Measurements from ENCODE around the gene HEXD.
"Not testable (repeated sequence)": the region's sequence is repeated elsewhere in the genome, so short reads cannot be mapped to it uniquely, and the experiment has no call there.

Gene HEXD

DNA sequence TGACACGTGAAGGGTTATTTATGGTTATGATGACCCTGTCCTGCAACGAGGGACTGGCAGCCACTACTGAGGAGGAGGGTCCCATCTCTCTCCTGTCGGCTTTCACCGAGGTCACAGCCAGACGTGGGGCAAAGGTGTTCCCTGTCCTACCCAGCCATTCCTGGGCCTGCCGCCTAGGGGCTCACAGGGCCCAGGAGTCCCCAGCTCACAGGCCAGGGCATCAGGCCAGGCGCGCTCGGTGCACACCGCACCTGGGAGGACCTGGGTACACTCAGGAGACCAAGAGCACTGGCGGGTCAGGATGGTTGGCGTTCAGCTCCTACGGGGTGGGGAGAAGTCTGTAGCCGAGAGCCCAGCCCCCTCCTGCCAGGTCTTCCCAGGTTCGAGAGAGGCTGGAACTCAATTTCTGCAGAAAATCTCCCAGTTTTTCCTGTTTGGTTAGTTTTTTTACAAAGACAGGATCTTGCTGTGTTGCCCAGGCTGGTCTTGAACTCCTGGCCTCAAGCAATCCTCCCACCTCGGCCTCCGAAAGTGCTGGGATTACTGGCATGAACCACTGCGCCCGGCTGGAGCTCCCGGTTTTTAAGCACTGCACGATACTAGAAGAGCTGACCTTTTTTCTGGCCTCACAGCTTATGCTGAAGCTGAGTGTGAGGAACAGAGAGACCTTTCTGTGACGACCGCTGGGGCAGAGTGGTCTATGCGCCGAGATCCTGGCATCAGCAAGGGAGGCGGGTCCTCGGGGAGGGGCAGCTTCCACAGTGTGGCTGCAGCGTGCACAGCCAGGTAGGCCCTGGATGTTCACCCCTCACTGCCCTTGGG is 24.7 kb downstream of the HEXD start:
- no peak for DNase-seq

DNA sequence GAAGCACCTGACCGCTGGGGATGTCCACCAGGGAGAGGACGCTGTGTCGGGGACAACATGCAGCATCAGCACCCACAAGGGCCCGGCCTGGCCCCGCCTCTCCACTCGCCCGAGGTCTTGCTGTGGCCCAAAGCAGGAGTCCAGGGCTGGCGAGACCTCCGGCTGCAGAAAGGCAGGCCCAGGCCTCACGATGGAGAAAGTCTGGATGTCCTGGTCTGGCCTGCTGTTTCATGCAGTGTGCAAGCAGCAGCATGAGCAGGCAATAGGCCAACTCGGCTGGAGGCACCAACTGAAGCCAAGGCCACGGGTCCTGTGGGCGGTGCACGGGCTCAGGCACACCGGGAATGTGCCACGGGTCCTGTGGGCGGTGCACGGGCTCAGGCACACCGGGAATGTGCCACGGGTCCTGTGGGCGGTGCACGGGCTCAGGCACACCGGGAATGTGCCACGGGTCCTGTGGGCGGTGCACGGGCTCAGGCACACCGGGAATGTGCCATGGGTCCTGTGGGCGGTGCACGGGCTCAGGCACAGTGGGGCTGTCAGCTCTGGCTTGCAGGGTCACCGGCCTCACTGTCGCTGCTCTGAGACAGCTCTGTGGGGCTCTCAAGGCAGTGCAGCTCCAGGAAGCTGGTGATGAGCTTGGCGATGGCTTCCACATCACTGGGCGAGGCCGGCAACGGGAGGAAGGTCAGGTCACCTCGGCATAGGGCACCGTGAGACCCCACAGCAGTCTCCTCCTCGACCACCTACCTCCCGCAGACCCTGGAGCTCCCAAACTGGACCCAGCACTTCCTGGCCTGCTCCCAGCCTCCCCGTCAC is 25.5 kb downstream of the HEXD start:
- no peak for DNase-seq

DNA sequence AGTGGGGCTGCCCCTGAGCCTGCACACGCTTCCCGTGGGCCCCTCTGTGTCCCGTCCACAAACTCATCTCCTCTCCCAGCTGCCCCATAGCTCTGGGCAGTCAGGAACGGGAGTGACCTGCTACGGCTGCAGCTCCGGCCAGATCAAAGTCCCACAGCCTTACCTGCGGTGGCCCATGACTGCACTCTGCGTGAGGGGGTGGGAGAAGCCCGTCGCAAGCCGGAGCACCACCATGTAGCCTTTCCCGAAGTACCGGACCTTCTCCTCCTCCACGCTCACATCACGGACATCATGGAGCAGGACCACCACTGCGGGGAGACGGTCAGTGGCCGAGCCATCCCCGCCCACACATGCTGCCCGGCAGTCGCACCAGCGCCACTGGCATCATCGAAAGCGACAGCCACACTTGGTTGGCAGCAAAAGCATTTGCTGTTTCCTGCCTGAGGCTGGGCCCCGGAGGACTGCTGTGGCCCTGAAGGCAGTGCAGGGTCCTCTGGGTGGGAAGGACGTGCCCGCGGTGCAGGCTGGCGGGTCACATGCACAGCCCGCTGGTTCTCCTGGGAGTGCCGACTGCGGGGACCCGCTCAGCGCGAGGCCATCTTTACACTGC is 26.2 kb downstream of the HEXD start:
- no peak for DNase-seq

GRCh38 chr17:82444941-82445521 is 26.9 kb downstream of the HEXD start:
- DNase-seq = no peak

DNA sequence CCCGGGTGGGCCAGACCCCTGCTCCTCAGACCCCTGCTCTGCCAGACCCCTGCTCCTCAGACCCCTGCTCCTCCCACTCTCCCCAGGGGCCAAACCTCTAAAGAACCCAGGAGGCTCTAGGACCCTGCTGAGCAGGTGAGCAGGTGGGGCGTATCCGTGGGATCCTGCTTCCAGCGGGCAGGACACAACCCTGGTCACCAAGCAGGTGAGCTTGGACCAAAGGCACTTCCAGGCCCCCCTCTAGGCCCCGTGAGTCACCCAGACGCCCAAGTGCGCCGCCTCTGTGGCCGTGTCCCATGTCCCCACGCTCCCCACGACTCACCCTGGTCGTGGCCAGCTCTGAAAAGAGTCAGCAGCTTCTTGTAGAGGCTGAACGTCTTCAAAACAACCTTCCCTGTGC is 27.4 kb downstream of the HEXD start:
- DNase-seq = no peak

GRCh38 chr17:82446124-82446523 is 28.0 kb downstream of the HEXD start:
- no peak for DNase-seq

DNA sequence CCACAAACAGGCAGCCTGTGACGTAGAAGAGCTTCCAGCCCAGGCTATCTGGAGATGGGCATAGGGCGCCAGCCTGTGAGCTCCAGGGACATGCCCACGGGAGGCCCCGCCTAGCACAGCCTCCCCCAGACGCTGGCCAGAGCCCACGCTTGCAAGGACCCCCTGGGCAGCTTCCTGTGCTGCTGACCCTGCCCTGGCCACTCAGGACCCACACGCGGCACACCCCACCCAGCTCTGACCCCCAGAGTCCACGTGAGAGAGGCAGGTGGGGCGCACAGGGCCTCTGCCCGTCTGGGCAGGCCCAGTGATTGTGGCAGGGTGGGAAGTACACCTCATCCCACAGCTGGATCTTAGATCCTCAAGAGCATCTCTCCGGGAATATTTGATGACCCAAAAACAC is 28.5 kb downstream of the HEXD start:
- DNase-seq = no peak

DNA sequence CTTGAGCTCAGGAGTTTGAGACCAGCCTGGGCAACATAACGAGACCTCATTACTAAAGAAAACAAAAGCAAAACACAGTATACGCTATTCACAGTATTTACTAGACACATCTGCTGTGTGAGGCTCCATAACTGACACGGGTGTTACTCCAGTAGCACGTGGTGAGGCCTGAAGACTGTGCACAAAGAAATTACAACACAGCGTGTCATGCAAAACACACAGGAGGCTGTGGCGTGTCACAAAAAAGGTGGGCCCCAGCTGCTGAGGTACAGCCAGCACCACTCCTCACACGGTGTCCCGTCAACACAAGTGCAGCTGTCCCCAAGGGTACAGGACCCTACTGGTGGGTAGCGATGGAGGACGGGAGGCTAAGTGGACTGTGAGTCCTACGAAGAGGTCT is 29.7 kb downstream of the HEXD start:
- DNase-seq = no peak

- peak; percentile 84 for DNase-seq
These were observed 31.2 kb downstream of the HEXD start for GRCh38 chr17:82449131-82449882.

DNA sequence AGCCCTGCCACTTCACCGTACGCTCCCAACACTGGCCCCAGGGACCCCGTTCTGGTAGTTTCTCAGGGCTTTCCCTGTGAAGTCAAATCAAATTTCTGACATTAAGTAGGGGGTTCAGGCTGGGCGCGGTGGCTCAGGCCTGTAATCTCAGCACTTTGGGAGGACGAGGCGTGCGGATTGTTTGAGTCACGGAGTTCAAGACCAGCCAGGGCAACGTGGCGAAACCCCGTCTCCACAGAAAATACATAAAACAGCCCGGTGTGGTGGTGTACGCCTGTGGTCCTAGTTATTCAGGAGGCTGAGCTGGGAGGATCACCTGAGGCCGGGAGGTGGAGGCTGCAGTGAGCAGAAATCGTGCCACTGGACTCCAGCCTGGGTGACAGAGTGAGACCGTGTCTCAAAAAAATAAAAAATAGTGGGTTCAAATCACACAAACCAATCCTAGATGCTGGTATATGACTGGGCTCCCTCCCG is 31.8 kb downstream of the HEXD start:
- no peak for DNase-seq

DNA sequence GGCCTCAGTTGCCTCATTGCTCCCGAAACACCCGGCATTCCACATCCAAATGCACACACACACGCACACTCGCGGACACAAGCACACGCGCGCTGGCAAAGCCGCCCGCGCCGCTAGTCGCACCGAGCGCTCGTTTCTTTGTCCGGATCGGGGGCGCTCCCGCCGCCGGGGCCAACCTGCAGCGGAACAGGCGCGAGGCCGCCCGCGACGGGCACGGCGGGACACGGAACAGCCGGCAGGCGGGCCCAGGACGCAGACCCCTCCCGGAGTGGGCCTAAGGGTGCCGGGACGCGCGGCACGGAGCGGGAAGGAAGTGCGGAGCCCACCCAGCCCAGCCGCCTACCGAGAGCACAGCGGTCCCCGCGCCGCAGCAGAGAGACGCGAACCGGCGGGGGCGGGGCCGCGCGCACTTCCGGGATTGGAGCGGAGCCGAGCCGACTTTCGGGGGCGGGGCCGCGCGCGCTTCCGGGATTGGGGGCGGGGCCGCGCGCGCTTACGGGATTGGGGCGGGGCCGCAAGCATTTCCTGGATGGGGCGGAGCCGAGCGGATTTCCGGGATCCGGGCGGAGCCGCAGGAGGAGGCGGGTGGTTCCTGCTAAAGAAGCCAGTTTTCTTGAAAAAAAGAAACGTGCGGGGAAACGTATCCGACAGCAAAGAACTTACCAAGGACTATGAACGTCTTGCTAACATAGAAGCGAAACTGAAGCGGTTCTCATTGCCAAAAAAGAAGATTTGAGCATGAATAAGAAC is 32.4 kb downstream of the HEXD start, which contains the start of gene CYBC1:
Gene CYBC1, minus strand, starts transcription at position 396 of the 750 bp plus-strand sequence. CDS start 1,498 bp downstream, outside the sequence.
- DNase-seq = peak; percentile 98

GRCh38 chr17:82452162-82452561 is 34.0 kb downstream of the HEXD start:
- DNase-seq = no peak

GRCh38 chr17:82453151-82453550 is 35.0 kb downstream of the HEXD start:
- DNase-seq = not testable (repeated sequence)

- DNase-seq = not testable (repeated sequence)
These were observed 35.6 kb downstream of the HEXD start for GRCh38 chr17:82453706-82454105.

DNA sequence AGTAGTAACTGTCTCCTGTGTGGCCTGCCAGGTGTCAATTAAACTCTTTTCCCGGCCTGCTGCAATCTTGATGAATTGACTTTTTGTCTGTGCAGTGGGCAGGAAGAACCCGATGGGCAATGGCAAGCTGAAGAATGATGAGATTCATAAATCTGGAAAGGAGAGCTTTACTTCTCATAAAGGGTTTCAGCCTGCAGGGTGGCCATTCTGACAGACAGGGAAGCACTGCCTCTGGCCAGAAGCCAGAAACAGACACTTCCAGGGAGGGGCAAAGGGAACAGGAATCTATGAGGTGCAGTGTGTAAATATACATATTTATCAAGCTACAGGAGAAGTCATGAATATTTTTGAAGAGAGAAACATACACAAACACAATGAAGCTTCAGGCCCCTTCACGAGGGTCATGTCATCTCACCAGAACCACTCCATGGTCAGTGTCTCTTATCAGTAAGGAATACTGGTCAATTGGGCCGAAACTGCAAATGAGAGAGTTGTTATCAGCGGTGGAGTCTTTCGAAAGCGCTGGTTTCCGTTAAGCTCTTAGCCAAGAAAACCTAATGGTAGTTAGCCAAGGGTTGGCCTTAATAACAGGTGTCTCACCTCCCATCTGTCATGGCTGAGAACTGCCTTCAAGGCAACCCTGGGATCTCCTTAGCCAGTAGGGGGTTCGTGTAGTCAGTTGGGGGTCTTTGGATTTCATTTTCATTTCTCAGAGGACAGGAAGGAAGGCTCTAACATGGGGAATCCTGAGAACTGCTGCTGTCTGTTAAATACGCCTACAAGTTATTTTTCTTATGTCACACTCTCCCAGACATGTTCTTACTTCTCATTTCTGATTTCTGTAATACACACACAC is 39.2 kb downstream of the HEXD start:
- no peak for DNase-seq

DNA sequence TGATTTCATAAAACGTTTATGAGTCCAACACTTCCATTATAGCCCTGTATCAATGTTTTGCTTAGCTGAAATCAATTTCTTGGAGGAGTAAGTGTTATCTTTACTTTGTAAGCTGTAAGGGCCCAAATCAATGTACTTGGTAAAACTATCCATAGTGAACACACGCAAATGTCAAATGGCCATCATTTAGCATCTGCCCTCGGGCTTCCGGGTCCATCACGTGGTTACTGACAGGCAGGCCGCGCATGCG is 39.7 kb downstream of the HEXD start:
- no peak for DNase-seq

- DNase-seq = peak; percentile 97
These were observed 40.2 kb downstream of the HEXD start, which contains the start of gene NARF for GRCh38 chr17:82458179-82458884. NARF (plus strand) TSS chr17:82458741; CDS start chr17:82458804, 63 bp downstream.

DNA sequence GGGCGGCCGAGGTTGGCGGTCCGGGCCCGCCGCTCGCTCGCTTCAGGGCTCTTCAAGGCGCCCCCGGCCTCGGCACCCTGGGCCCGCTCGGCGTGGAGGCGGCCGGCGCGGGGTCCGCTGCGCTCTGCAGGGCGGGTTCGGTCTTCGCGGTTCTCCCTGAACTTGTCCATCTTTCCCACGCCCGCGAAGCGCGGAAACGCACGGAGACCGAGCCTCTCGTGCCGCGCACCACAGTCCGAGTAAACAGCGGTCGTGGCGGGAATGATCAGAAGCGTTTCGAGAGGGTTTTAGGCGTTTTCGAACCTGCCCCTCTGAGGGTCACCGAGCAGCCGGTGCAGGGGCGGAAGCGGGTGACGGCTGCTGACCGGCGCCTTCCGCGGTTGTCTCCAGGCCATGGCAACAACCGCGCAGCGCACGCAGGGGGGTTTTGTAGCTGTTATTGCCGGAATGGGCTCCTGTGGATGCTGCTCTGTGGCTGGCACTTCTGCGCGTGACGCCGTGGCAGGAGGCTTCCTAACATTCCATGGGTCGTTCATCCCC is 40.8 kb downstream of the HEXD start:
- DNase-seq = no peak

DNA sequence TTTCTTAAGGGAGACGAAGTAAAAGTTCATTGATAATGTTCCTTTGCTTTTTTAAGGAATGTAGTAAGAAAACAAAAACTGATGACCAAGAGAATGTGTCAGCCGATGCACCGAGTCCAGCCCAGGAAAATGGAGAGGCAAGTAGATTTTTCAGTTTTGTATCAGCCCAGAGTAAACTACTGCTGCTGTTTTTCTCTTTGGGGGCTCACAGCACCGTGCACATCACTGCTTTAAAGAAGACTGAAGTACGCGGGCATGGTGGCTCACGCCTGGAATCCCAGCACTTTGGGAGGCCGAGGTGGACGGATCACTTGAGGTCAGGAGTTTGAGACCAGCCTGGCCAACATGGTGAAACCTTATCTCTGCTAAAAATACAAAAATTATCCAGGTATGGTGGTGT is 41.8 kb downstream of the HEXD start:
- not testable (repeated sequence) for DNase-seq
